HG03039 (cell line): ENCODE measurements around the gene NOVA2.

Experiments used
- ATAC-seq: cut with Tn5 transposase; IDR thresholded peaks from one replicate; pipeline ENCODE4 v1.9.1; 2021; ENCODE audit warnings: mild to moderate bottlenecking, moderate library complexity; ENCODE audit not compliant: unreplicated experiment

The NOVA2 gene

DNA sequence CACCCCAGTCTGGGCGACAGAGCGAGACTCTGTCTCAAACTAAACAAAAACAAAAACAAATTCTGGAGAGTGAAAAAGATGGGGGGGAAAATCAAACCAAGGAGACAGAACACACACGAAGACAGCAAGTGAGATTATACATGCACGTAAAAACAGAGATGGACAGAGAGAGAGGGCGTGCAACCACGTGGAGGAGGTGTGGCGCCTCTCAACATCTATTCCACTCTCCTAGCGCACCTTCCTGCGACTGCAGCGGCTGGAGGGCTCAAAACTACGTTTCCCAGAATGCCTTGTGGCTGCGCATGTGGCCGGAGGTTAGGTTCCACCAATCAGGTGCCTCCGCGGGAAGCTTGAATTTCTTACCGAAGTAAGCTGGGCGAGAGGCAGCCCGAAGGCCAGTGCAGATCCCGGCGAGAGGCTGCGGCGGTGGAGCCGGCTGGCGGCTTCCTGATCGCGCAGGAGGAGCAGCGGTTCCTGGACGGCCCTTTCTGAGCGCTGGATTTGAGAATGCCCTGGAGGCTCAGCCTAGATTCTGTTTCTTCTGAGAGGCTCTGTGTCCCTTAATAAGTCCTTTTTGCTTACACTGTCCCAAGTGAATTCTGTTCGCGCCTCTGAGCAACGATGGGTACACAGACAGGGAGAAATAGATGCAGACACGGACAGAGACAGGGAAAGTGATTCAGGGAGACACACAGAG is 46.0 kb downstream of the NOVA2 start:
- no peak for ATAC-seq

DNA sequence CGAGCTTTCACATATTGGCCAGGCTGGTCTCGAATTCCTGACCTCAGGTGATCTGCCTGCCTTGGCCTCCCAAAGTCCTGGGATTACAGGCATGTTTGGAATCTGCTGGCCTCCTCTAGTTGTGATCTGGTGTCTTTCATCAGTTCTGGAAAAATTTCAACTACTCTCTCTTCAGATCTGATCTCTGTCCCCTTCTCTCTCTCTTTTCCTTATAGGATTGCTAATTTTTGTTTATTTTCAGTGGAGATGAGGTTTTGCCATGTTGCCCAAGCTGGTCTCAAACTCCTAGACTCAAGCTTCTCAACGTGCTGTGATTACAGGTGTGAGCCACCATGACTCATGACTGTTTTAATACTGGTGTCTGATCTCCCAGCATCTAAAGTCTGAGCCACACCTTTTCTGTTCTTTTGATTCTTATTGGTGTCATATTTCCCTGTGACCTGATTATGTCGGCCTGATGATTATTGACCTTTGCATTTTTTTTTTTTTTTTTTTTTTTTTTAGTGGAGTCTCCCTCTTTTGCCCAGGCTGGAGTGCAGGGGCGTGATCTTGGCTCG is 48.7 kb downstream of the NOVA2 start:
- ATAC-seq: no peak

DNA sequence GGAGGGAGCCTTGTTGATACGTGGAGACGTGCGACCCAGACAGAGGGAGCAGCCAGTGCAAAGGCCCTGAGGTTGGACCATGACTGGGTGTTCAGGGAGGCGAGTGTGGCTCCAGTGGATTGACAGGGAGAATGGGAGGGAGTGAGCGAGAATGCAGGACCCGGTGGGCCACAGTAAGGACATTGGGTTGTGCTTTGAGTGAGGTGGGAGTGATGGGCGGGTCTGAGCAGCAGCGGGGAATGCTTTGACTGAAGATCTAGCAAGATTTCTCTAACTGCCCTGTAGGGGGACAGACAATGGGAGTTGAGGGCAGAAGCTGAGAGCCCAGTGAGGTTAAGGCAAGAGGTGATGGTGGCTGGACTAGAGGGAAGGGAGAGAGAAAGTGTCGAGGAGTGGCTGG is 51.4 kb downstream of the NOVA2 start:
- ATAC-seq: no peak

DNA sequence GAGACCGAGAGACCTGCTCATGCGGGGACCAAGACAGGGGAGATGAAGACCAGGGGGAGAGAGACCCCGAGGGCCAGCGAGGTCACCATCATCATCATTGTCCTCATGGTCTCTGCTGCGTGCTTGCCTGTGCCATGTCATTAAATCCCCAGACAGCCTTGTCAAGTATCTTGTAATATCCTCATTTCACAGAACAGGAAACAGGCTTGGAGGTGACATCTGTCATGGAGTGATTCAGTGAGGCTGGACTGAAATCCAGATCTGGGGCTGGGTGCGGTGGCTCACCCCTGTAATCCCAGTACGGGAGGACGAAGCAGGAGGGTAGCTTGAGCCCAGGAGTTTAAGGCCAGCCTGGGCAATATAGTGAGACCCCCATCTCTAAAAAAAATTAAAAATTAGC is 53.2 kb downstream of the NOVA2 start:
- no peak for ATAC-seq

DNA sequence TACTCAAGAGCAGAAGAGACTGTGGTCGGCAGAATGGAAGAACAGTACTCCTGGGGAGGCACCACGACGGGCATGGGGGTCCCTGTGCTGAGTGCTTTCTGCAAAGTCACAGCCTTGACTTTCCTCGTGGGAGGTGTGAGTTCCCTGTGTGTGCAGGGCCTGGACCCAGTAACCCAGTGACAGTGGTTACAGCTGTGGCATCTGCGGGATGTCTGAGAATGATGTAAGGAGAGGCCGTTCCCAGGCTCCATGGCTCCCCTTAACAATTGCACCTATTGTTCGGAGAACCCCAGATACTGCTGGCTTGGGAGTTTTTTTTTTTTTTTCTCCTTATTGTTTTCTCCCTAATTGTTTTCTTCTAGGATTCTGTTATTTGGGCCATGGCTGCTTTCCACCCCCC is 54.0 kb downstream of the NOVA2 start:
- no peak for ATAC-seq

DNA sequence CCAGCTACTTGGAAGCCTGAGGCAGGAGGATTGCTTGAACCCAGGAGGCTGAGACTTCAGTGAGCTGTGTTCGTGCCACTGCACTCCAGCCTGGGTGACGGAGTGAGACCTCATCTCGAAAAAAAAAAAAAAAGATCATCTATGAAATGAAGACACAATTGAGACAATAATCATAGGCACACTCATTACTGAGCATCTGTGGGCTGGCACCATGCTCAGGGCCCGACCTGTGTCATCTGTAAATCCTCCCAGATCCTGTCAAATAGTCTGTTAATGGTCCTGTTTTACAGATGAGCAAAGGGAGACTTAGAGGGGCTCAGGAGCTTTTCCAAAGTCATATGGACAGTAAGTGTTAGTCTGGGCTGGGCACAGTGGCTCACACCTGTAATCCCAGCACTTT is 54.9 kb downstream of the NOVA2 start:
- ATAC-seq: no peak

DNA sequence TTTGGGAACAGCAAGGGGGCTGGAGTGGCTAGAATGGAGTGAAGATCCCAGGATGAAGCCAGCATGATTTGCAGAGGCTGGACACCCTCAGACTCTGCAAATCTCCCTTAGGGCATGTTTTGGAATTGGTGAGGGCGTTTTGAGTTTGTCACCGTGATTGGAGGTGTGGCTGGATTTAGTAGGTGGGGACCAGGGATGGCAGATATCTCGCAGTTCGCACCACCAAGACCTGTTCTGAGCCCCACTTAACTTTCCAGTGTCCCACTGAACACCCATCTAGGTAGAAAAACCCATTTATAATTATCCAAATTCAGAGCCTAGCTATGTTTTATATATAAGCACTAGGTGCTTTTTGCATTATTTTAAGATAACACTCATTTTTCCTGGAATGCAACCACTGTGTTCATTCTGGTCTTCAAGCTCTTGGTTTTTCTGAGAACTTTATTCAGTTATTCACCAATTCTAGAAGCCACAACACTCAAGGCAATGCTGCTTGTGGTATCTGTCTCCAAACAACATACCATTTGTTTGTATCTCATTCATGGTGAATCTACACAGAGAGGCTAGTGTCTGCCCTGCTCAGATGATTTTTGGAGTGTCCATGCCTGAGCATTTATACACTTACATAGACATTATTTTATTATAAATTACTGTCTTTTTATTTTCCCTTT is 56.1 kb downstream of the NOVA2 start:
- no peak for ATAC-seq

DNA sequence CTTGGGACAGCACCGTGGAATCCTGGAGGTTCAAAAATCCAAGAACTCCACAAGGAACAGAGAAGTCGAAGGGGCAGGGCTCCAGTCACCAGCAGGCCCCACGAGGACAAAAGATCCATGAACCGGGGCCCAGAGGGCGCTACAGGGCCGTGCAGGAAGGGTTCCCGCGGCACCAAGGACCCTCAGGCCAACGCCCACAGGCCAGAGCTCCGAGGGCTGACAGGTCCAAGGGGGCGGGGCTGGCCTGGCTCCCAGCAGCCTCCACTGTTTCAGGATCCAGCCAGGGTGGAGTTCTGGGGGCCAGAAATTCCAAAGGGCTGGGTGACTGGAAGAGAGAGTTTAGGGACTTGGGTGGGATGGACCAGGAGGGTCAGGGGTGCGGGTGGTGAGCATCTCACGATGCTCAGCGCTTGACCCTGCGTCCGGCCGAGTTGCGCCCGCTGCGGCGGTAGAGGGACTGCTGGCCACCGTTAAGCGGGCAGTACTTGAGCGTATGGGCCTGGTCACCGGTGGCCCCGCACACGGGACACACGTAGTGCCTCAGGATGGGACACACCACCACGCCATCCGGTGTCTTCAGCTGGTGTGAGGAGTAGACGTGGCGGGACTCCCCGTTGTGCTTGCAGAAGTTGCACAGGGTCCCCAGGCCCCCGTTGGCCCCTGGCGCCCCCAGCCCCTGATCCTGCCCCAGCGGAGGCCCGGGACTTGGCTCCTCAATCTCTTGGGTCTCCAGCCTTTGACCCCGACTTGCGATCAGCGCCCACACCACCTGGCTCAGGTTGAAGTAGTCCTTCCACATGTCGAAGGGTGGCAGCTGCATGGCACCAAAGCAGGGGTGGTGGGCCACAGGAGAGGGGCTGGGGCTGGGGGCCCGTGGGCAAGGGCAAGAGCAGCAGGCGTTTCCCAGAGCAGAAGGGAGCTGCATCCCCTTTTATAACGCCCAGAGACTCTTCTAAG is 59.5 kb downstream of the NOVA2 start, which contains the start of gene NANOS2:
NANOS2 (minus strand) TSS at position 905 of the 957 bp plus-strand sequence; CDS start at position 820, 85 bp downstream.
- ATAC-seq: no peak

DNA sequence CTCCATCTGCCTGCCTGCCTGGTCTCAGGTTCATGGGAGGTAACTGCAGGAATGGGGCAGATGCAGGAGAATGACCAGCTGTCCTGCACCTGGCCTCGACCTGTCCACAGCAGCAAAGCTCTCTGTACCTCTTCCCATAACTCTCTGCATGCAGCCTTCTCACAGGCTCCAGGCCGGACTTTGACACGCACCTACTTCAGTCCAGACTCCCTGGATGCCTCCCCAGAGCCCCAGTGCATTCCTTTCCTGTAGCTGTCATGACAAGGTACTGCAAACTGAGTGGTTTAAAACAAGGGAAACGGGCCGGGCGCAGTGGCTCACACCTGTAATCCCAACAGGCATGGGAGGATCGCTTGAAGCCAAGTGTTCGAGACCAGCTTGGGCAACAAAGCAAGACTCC is 62.4 kb downstream of the NOVA2 start:
- no peak for ATAC-seq

DNA sequence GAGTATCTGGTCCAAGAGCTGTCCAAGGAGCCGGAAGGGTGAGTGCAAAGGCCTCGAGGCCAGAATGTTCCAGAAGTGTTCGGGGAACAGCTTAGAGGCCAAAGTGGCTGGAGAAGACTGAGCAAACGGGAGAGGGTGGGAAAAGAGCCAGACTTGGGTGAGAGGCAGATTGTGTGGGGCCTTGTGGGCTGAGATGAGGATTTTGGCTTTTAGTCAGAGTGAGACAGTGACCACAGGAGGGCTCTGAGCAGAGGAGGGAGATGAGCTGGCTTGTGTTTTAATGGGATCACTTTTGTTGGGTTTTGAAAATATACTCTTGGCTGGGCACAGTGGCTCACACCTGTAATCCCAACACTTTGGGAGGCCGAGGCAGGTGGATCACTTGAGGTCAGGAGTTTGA is 64.7 kb downstream of the NOVA2 start:
- ATAC-seq: no peak

DNA sequence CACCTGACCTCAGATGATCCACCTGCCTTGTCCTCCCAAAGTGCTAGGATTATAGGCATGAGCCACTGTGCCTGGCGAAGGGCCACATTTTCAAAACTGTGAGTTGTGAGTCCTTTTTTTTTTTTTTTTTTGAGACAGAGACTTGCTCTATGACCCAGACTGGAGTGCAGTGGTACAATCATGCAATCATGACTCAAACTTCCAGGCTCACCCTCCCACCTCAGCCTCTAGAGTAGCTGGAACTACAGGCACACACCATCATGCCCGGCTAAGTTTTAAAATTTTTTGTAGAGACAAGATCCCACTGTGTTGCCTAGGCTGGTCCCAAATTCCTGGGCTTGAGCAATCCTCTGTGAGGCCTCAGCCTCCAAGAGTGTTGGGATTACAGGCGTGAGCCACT is 67.4 kb downstream of the NOVA2 start:
- ATAC-seq: no peak

DNA sequence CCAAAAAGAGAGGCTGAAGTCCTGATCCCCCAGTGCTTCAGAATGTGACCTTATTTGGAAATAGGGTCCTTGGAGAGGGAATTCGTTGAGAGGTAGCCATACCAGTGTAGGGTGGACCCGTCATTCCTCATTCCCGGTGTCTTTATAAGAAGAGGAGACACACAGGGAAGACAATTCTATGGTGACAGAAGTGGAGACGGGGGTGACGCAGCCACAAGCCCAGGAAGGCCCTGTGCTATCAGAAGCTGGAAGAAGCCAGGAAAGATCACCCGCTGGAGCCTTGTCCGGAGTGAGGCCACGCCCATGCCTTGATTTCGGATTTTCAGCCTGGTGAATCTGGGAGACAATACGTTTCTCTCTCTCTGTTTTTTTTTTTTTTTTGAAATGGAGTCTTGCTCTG is 68.7 kb downstream of the NOVA2 start:
- ATAC-seq: no peak

DNA sequence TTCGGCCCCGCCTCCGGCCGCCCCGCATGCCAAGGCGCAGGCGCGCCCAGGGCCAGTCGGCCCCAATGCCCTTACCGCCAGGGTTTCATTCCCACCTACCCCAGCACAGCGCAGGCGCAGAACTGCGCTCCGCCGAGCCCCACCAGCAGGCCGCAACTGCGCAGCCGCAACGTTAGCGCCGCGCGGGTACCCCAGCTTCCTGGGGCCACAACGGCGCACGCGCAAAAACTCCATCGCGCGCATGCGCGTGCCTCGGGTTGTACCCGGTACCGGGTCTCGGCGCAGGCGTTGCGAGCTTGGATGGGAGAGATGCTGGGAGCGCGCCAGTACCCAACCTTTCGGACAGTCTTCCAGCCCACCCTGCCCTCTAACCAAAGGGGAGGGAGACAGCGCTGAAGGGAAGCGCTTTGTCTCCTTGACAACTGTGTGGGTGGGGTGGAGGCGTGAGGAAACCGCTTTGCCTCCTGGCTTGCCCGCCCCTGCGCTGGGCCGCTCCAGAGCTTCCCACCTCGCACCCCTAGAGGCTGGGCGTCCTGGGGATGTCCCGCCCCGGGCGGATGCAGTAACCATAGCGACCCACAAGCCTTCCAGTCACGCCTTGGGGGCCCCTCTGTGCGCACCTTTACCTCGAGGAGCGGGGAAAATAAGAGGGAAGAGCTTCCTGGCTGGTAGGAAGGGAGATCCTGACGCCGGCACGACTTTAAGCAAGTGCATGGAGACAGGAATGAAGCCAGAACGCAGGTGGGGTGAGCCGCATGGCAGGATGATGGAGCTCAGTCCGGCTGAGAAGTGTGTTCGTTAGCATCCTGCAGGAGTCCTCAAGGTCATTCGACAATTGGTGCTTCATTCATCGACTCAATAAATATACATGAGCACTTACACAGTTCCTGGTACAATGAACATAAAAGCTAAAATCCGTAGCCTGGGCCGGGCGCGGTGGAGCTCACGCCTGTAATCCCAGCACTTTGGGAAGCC is 70.7 kb downstream of the NOVA2 start:
- ATAC-seq: peak; percentile 79

DNA sequence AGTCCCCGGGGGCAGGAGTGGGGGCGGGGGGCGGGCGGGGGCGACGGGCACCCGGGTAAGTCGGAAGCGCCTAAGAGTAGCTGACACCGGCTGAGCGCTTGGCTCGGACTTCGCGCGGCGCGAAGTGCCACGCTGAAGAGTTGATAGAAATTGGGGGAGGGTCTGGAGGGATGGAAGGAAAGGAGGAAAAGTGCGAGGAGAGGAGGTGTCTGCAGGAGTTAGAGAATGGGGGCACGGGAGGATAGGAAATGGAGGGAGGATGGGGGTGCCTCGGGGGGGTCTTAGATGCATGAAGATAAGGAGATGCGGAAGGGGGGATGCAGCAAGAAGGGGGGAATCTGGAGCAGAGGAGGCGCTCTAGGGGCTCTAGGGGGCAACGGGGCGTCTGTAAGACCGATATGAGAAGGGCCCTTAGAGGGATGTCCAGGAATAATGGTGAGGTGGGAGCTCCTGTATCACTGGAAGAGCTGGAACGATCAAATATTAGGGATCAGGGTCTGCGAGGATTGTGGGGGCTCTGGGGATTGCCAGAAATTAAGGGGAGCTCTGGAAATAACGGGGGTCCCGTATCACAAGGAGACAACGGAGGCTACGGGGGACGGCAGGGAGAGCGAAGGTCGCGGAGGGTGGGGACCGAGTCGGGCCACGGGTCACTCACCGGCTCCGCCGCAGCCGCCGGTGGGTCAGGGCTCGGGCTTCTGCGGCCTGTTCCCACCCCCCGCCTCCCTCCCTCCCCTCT is 71.6 kb downstream of the NOVA2 start, which contains the start of gene MYPOP:
MYPOP (minus strand) TSS at position 702 of the 739 bp plus-strand sequence. CDS start 840 bp downstream, outside the sequence.
- ATAC-seq: no peak

DNA sequence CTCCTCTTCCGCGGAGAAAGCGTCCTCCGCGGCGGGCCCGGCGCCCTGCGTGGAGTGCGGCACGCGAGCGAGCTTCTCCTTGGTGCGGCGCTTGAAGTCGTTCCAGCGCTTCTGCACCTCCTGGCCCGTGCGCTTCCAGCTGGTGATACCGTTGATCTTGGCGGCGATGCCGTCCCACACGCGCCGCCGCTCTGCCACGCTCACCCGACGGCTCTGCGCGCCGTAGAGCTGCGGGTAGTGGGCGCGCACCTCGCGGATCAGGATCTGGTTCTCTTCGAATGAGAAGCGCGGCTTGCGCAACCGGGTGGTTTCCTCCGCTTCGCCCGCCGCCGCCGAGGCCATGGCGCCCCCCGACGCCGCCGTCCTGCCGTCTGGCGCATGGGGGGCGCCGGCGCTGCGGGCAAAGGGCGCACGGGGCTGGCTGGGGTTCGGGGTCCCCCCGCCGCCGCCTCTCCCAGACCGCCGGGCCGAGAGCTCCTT is 72.2 kb downstream of the NOVA2 start:
- ATAC-seq: no peak

DNA sequence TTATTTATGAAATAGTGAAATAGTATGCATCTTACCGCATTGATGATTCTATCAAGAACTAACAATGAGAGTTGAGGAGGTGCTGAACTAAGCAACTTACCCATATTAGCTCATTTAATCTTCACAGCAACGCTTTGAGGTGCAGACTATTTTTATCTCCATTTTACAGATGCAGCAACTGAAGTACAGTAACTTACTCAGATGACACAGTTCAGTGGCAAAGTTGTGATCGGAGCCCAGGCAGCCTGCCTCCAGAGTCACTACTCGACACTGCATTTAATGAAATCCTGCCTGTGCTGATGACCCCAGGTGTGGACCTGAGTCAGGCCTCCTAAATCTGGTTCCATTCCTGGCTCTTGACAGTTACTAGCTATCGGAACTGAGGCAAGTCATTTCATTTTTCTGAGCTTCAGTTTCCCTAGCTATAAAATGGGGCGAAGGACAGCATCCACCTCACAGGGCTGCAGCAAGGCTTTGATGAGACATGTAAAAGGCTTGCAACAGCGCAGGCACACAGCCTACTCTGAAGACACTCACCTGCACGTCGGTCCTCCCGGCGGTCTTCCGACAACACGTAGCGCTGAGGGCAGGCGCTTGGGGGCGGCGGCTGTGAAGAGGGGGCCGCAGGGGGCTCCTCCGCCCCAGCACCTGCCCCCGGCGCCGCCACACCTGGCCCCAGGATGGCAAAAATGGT is 72.8 kb downstream of the NOVA2 start:
- ATAC-seq: no peak

DNA sequence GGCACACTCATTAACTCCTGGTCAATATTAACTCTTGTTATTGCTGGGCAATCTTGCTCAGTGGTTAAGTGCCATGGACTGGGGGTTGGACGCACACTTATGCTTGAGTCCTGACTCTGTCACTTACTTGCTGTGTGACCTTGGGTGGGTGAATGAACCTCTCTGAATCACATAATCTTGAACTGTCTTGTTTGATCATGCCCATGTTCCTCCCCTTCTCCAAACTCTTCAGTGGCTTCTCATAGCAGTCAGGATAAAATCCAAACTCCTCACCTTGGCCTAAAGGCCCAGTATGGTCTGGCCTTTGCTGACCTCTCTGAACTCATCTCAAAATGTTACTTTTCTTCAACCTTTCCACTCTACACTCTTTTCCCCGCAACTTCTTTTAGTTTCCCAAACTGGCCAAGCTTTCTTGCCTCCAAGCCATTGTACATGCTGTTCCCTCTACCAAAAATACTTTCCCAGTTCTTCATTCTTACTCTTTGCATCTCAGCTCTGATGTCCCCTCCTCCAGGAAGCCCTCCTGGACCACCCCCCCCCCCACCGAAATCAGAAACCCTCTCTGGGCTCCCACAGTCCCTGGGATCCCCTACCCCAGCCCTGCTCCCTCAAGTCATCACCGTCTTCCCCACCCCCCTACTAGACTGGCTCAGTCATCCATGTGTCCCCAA is 73.6 kb downstream of the NOVA2 start:
- ATAC-seq: no peak

DNA sequence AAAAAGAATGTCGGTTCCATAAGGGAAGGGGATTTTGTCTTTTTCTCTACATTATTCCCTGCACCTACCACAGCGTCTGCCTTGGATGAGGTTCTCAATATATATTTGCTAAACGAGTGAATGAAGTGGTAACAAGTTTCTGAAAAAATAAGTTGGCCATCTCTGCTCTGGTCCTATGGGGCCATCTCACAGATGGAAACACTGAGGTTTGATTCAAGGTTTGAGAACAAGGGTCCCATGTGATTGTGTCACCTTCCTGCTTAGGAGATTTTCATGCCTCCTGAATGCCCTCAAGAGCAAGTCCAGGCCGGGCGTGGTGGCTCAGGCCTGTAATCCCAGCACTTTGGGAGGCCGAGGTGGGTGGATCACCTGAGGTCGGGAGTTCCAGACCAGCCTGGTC is 74.4 kb downstream of the NOVA2 start:
- no peak for ATAC-seq
